Keratinocyte (primary cell): Measurements from ENCODE around the gene SPOP.

Experiments used
- EZH2 ChIP-seq: IDR thresholded peaks from one replicate; pipeline ENCODE4 v1.6.1; 2012; ENCODE audit warnings: inconsistent platforms, mild to moderate bottlenecking, low read length, moderate library complexity
- TF ChIP-seq, protein P1 (sequence below), 3 experiments: IDR thresholded peaks in 1 of 3; conservative IDR thresholded peaks in 1 of 3; optimal IDR thresholded peaks in 1 of 3; 2 replicates in 2 of 3; 3 replicates in 1 of 3; pipeline versions ENCODE3 to v1.5.1; 2011; ENCODE audit warnings: low read length in 3 of 3, mild to moderate bottlenecking in 3 of 3, moderate library complexity in 2 of 3, control low read depth in 1 of 3, inconsistent platforms in 1 of 3; ENCODE audit not compliant: insufficient read depth in 2 of 3; ENCODE audit errors: extremely low read depth in 1 of 3

DNA sequence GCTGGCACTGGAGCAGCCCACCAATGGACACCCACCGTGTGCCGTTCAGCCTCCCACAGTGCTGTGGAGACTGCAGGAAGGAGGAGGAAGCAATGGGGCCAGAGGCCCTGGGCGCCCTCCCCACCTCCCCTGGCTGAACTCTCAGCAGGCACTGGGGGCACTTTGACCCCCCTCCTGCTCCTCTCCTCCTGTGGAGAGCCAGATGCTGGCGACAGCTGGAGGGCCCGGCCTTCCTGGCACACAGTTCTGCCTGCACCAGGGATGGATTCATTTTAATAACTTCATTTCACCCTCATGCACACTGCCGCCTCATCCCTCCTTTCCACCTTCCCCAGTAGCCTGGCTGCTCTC is 96.3 kb downstream of the SPOP start:
- TF ChIP-seq, protein P1, sequence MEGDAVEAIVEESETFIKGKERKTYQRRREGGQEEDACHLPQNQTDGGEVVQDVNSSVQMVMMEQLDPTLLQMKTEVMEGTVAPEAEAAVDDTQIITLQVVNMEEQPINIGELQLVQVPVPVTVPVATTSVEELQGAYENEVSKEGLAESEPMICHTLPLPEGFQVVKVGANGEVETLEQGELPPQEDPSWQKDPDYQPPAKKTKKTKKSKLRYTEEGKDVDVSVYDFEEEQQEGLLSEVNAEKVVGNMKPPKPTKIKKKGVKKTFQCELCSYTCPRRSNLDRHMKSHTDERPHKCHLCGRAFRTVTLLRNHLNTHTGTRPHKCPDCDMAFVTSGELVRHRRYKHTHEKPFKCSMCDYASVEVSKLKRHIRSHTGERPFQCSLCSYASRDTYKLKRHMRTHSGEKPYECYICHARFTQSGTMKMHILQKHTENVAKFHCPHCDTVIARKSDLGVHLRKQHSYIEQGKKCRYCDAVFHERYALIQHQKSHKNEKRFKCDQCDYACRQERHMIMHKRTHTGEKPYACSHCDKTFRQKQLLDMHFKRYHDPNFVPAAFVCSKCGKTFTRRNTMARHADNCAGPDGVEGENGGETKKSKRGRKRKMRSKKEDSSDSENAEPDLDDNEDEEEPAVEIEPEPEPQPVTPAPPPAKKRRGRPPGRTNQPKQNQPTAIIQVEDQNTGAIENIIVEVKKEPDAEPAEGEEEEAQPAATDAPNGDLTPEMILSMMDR (optimal IDR thresholded peaks at IDR 0.05 in 1 of 3, IDR thresholded peaks at IDR 0.05 in 1 of 3, conservative IDR thresholded peaks at IDR 0.05 in 1 of 3; ENCODE audit: extremely low read depth in 1 of 3, insufficient read depth in 2 of 3, low read length in 3 of 3): no peak
- no peak for TF ChIP-seq EZH2
